KMS-11 (cell line): ENCODE measurements around the gene COMMD1.

Experiments
- H2AFZ ChIP-seq: fragments of 200-600 bp; sonication (generic); 2 replicates; pipeline ENCODE4 v1.6.1; 2016; ENCODE audit warnings: antibody characterized with exemption, mixed run types, low read depth
- H3K27ac ChIP-seq: fragments of 200-600 bp; sonication (generic); 2 replicates; pipeline ENCODE4 v1.6.1; 2016; ENCODE audit warnings: mild to moderate bottlenecking, mixed run types
- H3K27me3 ChIP-seq: fragments of 200-600 bp; sonication (generic); 2 replicates; pipeline ENCODE4 v1.6.1; 2017; ENCODE audit warnings: mild to moderate bottlenecking, low read depth, mixed run types, moderate library complexity; ENCODE audit not compliant: insufficient read depth
- H3K36me3 ChIP-seq: fragments of 200-600 bp; sonication (generic); 2 replicates; pipeline ENCODE4 v1.6.1; 2017; ENCODE audit warnings: mild to moderate bottlenecking, mixed run types; ENCODE audit not compliant: insufficient read depth
- H3K4me1 ChIP-seq: fragments of 200-600 bp; sonication (generic); 2 replicates; pipeline ENCODE4 v1.6.1; 2016; ENCODE audit warnings: mild to moderate bottlenecking, low read depth, mixed run types; ENCODE audit not compliant: poor library complexity, severe bottlenecking
- H3K4me2 ChIP-seq: fragments of 200-600 bp; sonication (generic); 2 replicates; pipeline ENCODE4 v1.7.0; 2016; ENCODE audit warnings: mild to moderate bottlenecking, mixed run types
- H3K4me3 ChIP-seq: fragments of 200-600 bp; sonication (generic); IDR thresholded peaks from 2 replicates; pipeline ENCODE4 v1.6.1; 2017; ENCODE audit warnings: low read depth, low read length, mixed read lengths; ENCODE audit not compliant: insufficient read depth
- H3K79me2 ChIP-seq: fragments of 200-600 bp; sonication (generic); 2 replicates; pipeline ENCODE4 v1.6.1; 2016; ENCODE audit warnings: low read depth, mixed run types; ENCODE audit not compliant: insufficient read depth
- H3K9ac ChIP-seq: fragments of 200-600 bp; sonication (generic); 2 replicates; pipeline ENCODE4 v1.6.1; 2016; ENCODE audit warnings: mild to moderate bottlenecking, mixed run types
- H4K20me1 ChIP-seq: fragments of 200-600 bp; sonication (generic); 2 replicates; pipeline ENCODE4 v1.6.1; 2016; ENCODE audit warnings: mild to moderate bottlenecking, mixed run types; ENCODE audit not compliant: insufficient read depth
- CTCF ChIP-seq: fragments of 200-600 bp; sonication (generic); conservative IDR thresholded peaks from 2 replicates; pipeline ENCODE4 v1.6.1; 2017; ENCODE audit warnings: low read depth, mild to moderate bottlenecking, antibody characterized with exemption, low read length, moderate library complexity, mixed read lengths

Gene COMMD1

GRCh38 chr2:62034715-62035114 is 129.2 kb downstream of the COMMD1 start:
- Histone ChIP-seq H3K79me2 (no peaks in the 10 kb centered on the region), H3K9ac (no peak overlapping the region), H3K27ac (no peak overlapping the region), H4K20me1 (no peaks in the 10 kb centered on the region), H3K36me3 (no peaks in the 10 kb centered on the region), H2AFZ (no peak overlapping the region), H3K4me1 (peaks cover 44% of the 10 kb centered on the region), H3K27me3 (no peaks in the 10 kb centered on the region), H3K4me3 (no peak overlapping the region), H3K4me2 (no peak overlapping the region)
- TF ChIP-seq CTCF = no peak

GRCh38 chr2:62036229-62036628 is 130.8 kb downstream of the COMMD1 start:
- Histone ChIP-seq H3K4me3 (no peak overlapping the region), H3K79me2 (no peaks in the 10 kb centered on the region), H3K27me3 (no peaks in the 10 kb centered on the region), H3K4me1 (peaks cover 53% of the 10 kb centered on the region), H3K36me3 (no peaks in the 10 kb centered on the region), H4K20me1 (no peaks in the 10 kb centered on the region), H3K9ac (no peak overlapping the region), H3K27ac (no peak overlapping the region), H3K4me2 (no peak overlapping the region), H2AFZ (no peak overlapping the region)
- TF ChIP-seq CTCF = no peak

GRCh38 chr2:62036761-62037250 is 131.3 kb downstream of the COMMD1 start:
- H3K79me2 ChIP-seq = no peaks in the 10 kb centered on the region
- H3K4me1 ChIP-seq = peaks cover 47% of the 10 kb centered on the region
- H3K27me3 ChIP-seq = no peaks in the 10 kb centered on the region
- H3K9ac ChIP-seq = no peak overlapping the region
- H4K20me1 ChIP-seq = no peaks in the 10 kb centered on the region
- no peak overlapping the region for H3K4me3 ChIP-seq
- no peaks in the 10 kb centered on the region for H3K36me3 ChIP-seq
- no peak overlapping the region for H3K4me2 ChIP-seq
- no peak overlapping the region for H3K27ac ChIP-seq
- H2AFZ ChIP-seq = no peak overlapping the region
- TF ChIP-seq CTCF = no peak

- Histone ChIP-seq H3K4me3 (no peak overlapping the region), H3K79me2 (no peaks in the 10 kb centered on the region), H3K27me3 (no peaks in the 10 kb centered on the region), H4K20me1 (no peaks in the 10 kb centered on the region), H3K4me2 (peak overlapping the region; percentile 44), H3K4me1 (peaks cover 38% of the 10 kb centered on the region), H3K9ac (no peak overlapping the region), H2AFZ (no peak overlapping the region), H3K27ac (peak overlapping the region; percentile 24), H3K36me3 (no peaks in the 10 kb centered on the region)
- TF ChIP-seq CTCF = no peak
These were observed 133.7 kb downstream of the COMMD1 start for GRCh38 chr2:62038975-62039771.
